Central memory CD8-positive, alpha-beta T cell (primary cell): Measurements from ENCODE around the gene RIPK3.
A peak's percentile ranks its signal among the peaks of the same experiment; 100 is the strongest.

Experiments
- ATAC-seq: fragments of 150-1000 bp; cut with Tn5 transposase; replicated peaks from 2 replicates; pipeline ENCODE4 v1.10.0; 2022; ENCODE audit warnings: mild to moderate bottlenecking, moderate FRiP score, moderate number of reproducible peaks; ENCODE audit not compliant: poor library complexity, severe bottlenecking; ENCODE audit errors: extremely low read depth
- DNase-seq, 2 donors: peaks; one replicate each; pipeline ENCODE4 v3.0.0; 2021; ENCODE audit warnings: low spot score in 2 of 2
- H3K27ac Mint-ChIP-seq: one replicate; pipeline ENCODE4 v1.8.0; 2022; ENCODE audit warnings: low read depth, mild to moderate bottlenecking, moderate library complexity, mixed read lengths
- H3K27me3 Mint-ChIP-seq: one replicate; pipeline ENCODE4 v1.8.0; 2022; ENCODE audit warnings: mixed read lengths
- H3K36me3 Mint-ChIP-seq: one replicate; pipeline ENCODE4 v1.8.0; 2022; ENCODE audit warnings: mild to moderate bottlenecking, moderate library complexity, mixed read lengths; ENCODE audit not compliant: insufficient read depth
- H3K4me1 Mint-ChIP-seq: one replicate; pipeline ENCODE4 v1.8.0; 2022; ENCODE audit warnings: mixed read lengths
- H3K4me3 Mint-ChIP-seq: one replicate; pipeline ENCODE4 v1.8.0; 2022; ENCODE audit warnings: mild to moderate bottlenecking, moderate library complexity, mixed read lengths
- H3K9me3 Mint-ChIP-seq: one replicate; pipeline ENCODE4 v1.8.0; 2022; ENCODE audit warnings: mixed read lengths

Gene RIPK3

GRCh38 chr14:24296341-24297157 lies 43.2 kb downstream of the RIPK3 start:
- H3K9me3 Mint-ChIP-seq = no peaks in the 10 kb centered on the region
- H3K27ac Mint-ChIP-seq = peak overlapping the region; percentile 75
- H3K4me3 Mint-ChIP-seq = no peak overlapping the region
- no peaks in the 10 kb centered on the region for H3K27me3 Mint-ChIP-seq
- H3K4me1 Mint-ChIP-seq = peaks cover 41% of the 10 kb centered on the region
- ATAC-seq (peak; percentile 61), DNase-seq (peak; percentile 48 to 64)
- H3K36me3 Mint-ChIP-seq = peaks cover 29% of the 10 kb centered on the region

- H3K27ac Mint-ChIP-seq = no peak overlapping the region
- H3K36me3 Mint-ChIP-seq = peaks cover 21% of the 10 kb centered on the region
Observed at GRCh38 chr14:24293525-24293924, 46.3 kb downstream of the RIPK3 start.

GRCh38 chr14:24292118-24292807 lies 47.5 kb downstream of the RIPK3 start:
- no peak for DNase-seq
- H3K9me3 Mint-ChIP-seq = no peaks in the 10 kb centered on the region
- no peak for ATAC-seq
- peaks cover 11% of the 10 kb centered on the region for H3K4me1 Mint-ChIP-seq
- no peak overlapping the region for H3K27ac Mint-ChIP-seq
- H3K27me3 Mint-ChIP-seq = no peaks in the 10 kb centered on the region
- H3K36me3 Mint-ChIP-seq = peaks cover 20% of the 10 kb centered on the region
- no peak overlapping the region for H3K4me3 Mint-ChIP-seq

More at GRCh38 chr14:24293525-24293924, 46.3 kb downstream of the RIPK3 start:
- no peak overlapping the region for H3K4me3 Mint-ChIP-seq
- H3K4me1 Mint-ChIP-seq = peaks cover 19% of the 10 kb centered on the region
- DNase-seq (no peak), ATAC-seq (no peak)
- no peaks in the 10 kb centered on the region for H3K27me3 Mint-ChIP-seq
- H3K9me3 Mint-ChIP-seq = no peaks in the 10 kb centered on the region

GRCh38 chr14:24291446-24292117 lies 48.2 kb downstream of the RIPK3 start:
- peaks cover 20% of the 10 kb centered on the region for H3K36me3 Mint-ChIP-seq
- ATAC-seq (no peak), DNase-seq (no peak)
- peaks cover 4% of the 10 kb centered on the region for H3K4me1 Mint-ChIP-seq
- H3K9me3 Mint-ChIP-seq = no peaks in the 10 kb centered on the region
- H3K27me3 Mint-ChIP-seq = no peaks in the 10 kb centered on the region
- H3K27ac Mint-ChIP-seq = no peak overlapping the region
- H3K4me3 Mint-ChIP-seq = no peak overlapping the region

GRCh38 chr14:24290746-24291145 lies 49.0 kb downstream of the RIPK3 start:
- no peaks in the 10 kb centered on the region for H3K9me3 Mint-ChIP-seq
- no peak overlapping the region for H3K4me3 Mint-ChIP-seq
- ATAC-seq = no peak
- no peak for DNase-seq
- H3K27ac Mint-ChIP-seq = no peak overlapping the region
- H3K36me3 Mint-ChIP-seq = peaks cover 18% of the 10 kb centered on the region
- no peaks in the 10 kb centered on the region for H3K27me3 Mint-ChIP-seq
- H3K4me1 Mint-ChIP-seq = no peaks in the 10 kb centered on the region

GRCh38 chr14:24289649-24290280 lies 50.0 kb downstream of the RIPK3 start:
- no peaks in the 10 kb centered on the region for H3K4me1 Mint-ChIP-seq
- DNase-seq (no peak), ATAC-seq (no peak)
- peaks cover 13% of the 10 kb centered on the region for H3K36me3 Mint-ChIP-seq
- no peaks in the 10 kb centered on the region for H3K9me3 Mint-ChIP-seq
- no peak overlapping the region for H3K4me3 Mint-ChIP-seq
- no peak overlapping the region for H3K27ac Mint-ChIP-seq
- no peaks in the 10 kb centered on the region for H3K27me3 Mint-ChIP-seq

GRCh38 chr14:24286996-24287395 lies 52.8 kb downstream of the RIPK3 start:
- Mint-ChIP-seq H3K36me3 (peaks cover 10% of the 10 kb centered on the region), H3K4me1 (no peaks in the 10 kb centered on the region), H3K27me3 (no peaks in the 10 kb centered on the region), H3K27ac (no peak overlapping the region), H3K4me3 (no peak overlapping the region), H3K9me3 (no peaks in the 10 kb centered on the region)
- ATAC-seq (no peak), DNase-seq (no peak)
